NK-92 (cell line): ENCODE data around the gene ZNF774.
"Not testable (repeated sequence)": the region's sequence is repeated elsewhere in the genome, so short reads cannot be mapped to it uniquely, and the experiment has no call there.

ENCODE experiments used
- DNase-seq: peaks from one replicate; lab custom pipeline; 2025; ENCODE audit not compliant: unreplicated experiment; lab: John Stamatoyannopoulos, UW

ZNF774 gene

DNA sequence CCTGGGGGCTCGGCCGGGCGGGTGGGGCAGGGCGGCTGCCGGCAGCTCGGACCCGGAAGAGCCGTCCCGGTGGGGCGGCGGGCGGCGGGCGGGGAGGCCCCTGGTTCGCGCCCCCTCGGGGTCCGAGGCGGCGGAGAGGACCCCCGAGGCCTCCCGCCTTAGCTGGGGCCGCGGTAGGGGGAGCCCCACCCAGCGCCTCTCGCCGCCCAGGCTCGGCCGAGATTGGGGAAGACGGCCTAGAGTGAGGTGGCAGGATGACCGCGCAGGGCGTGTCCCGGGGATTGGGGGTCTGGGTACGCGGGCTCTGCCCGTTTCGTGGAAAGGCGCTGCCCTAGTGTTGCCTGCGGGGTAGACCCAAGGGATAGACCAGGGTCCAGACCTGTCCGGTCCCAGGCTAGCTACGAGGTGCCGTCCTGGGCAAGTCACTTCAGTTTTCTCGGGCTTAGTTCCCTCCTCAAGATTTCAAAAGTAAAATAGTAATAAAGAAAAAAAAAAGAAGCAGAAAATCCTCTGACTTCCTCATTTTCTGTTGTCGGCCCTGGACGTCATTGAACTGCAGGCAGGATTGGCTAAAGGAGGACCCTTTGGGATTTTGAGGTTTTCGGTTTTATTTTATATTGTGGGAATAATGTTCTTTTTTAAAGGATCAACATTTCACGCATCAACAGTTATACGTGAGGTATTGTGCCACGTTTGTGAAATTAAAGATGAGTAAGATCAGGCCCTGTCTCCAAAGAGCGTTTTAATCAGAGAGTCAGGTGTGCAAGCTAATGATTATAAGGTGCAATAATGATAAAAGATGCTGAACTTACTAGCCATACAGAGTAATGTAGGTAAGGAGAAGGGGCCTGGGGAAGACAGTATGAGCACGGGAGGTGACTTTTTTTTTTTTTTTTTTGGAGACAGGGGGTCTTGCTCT, 36.6 kb downstream of the ZNF774 start:
- no peak for DNase-seq

DNA sequence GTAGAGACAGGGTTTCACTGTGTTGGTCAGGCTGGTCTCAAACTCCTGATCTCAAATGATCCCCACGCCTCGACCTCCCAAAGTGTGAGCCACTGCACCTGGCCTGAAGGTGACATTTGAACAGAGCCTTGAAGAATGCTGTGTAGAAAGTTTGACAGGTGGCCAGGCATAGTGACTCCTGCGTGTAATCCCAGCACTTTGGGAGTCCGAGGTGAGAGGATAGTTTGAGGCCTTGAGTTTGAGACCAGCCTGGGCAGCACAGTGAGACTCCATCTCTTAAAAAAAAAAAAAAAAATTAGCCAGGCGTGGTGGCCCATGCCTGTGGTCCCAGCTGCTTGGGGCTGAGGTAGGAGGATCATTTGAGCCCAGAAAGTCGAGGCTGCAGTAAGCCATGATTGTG, 37.4 kb downstream of the ZNF774 start:
- DNase-seq: no peak

DNA sequence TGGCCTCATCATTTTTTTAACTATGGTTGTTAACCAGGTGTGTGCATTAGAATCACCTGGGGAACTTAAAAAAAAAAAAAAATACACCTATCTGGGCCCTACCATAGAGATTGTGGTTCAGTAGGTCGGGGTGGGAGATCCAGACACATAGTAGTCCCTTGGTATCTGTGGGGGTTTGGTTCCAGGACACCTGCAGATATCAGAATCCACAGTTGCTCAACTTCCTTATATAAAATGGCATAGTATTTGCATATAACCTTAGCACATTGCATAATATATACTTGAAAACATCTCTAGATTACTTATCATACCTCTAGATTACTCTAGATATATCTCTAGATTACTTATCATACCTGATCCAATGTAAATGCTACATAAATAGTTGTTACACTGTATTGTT, 41.0 kb downstream of the ZNF774 start:
- no peak for DNase-seq

DNA sequence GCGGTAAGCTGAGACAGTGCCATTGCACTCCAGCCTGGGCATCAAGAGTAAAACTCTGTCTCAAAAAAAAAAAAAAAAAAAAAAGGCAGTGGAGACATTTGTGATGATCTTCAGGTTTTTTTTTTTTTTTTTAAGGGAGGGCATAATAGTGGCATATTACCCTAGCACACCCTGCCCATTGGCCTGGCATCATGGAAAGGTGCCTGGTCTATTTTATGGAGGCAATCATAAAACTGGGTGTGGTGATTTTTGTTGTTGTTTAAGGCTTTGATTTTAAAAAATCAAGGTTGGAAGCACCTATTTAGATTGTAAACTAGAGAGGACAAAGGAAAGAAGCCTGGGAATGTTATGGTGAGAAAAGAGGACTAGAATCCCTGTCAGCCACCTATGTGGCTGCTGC, 42.0 kb downstream of the ZNF774 start:
- no peak for DNase-seq

DNA sequence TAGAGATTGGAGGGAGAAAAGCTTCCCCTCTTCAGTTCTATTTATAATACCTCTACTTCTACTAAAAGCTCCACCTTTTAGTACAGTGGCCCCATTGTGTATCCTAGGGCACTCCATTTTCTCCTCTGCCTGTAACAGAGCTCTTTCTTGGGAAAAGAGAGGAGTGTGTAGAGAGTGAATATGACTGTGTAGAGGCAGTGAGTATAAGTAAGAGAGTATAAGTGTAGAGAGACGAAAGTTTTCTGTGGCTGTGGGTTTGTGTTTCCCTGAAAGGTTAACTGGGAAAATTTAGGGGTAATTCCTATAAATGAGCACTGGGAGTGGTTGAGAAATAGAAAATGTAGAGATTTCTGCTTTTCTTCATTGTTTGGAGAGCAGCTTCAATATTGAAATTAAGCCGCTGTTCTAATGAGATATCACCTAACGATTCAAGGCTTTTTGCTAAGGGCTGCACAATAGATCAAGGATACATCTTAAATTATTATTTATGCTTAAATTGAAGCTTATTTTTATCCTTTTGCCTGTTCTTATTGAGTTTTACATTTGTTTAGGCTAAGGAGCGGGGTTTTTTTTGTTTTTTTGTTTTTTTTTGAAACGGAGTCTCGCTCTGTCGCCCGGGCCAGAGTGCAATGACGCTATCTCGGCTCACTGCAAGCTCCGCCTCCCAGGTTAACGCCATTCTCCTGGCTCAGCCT, 42.8 kb downstream of the ZNF774 start:
- DNase-seq: no peak

DNA sequence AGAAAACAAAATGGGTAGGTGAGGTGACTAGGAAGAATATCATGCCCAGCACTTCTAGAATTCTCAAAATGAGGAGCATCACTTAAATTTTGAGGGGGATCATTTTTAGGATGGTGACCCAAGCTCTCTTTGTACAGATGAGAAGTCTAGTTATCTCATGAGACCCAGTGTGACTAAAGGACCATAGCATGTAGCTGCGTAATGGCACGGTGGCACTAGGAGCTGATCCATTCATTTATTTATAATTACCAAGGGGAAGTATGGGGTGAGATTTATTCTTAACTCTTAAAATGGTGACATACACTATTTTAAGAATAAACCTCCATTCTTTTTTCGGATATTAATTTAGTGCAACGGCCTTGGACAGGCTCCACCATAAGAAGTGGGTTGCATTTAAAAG, 44.2 kb downstream of the ZNF774 start:
- no peak for DNase-seq

DNA sequence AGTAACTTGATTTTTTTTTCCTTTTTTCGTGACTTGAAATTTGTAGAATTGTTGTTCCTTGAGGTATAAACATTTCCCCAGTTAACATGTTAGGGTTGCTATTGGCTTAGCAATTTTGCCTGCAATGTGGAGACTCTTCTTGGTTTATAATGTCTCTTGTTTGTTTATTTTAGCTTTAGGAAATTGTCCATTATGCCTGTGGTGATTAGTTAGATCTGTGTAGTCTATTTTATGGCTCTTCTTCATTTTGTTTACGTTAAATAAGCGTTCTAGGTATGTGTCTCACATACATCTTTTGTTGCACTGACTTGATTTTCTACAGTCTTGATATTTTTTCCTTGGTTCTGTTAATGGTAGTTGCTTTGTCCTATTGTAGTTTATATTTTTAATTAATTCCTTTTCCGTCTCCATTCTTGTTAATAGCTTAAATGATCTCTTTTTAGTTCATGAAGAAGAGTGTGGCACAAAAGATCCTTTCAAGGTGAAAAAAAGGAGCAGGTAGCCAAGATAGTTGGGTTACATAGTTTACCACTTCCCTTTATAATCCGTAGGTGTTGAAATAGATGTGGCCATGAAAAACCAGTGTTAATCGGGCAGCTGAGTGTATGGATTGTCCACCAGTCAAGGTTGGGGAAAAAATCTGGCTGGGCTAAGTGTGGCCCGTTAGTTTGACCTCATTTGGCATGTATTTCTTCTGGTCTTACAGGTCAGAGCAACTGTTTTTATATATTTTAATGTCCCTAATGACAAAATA, 48.1 kb downstream of the ZNF774 start:
- no peak for DNase-seq

DNA sequence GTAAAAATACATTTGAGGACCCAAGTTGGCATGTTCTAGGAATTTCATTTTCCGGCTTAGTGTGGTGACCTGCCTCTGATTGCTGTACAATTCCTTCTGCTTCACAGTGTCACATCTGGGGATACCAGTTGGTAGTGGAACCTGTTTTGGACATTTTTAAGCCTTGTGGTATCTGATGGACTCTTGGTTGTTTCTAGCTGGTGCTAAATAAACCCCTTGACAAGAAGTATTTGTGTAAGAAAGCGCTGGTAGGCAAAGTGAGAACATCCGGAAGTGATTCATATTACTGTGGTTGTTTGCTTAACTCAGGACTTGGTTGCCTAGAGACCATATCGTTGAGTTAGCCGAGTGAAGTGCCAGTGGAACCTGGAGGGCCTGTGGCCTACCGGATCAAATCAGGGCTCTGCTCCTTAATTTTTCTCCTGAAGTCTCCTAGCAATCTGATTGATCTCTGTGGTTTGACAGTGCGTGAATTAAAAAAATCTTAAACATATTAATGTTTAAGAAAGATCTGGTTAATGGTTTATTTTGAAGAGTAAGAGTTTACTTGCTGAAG, 48.8 kb downstream of the ZNF774 start:
- DNase-seq: no peak

DNA sequence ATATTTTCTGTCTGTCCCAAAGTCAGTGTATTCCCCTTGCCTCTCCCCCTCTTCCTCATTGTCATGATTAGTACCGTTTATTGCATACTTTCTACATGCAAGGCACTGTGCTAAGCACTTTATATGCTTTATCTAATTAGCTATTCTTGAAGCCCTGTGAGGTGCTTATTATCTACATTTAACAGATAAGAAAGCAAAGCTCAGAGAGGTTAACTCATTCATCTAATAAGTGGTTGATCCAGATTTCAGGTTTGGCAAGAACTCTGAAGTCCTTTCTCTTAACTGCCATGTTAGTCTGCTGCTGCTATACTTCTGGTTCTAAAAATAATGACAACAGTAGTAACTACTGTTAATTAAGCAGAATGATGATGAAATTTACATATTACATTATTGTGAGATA, 49.4 kb downstream of the ZNF774 start:
- DNase-seq: no peak

DNA sequence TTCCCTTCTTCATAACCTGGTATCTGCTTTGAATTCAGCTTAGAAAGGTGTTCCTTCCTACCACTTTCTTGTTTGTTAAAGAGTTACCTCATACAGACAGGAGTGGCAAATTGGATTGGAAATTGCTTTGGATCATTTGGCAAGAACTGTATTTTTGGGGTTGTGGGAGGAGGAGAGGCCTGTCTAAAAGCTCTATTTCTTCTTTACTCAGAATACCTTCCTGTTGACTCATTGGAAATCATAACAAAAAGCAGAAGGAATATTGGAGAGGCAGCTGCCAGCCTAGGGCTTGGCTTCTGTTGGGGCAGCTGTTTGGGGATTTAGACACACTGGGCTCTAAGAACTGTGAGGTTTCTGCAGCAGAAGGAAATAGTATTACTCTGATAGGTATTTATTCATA, 50.1 kb downstream of the ZNF774 start:
- DNase-seq: no peak

DNA sequence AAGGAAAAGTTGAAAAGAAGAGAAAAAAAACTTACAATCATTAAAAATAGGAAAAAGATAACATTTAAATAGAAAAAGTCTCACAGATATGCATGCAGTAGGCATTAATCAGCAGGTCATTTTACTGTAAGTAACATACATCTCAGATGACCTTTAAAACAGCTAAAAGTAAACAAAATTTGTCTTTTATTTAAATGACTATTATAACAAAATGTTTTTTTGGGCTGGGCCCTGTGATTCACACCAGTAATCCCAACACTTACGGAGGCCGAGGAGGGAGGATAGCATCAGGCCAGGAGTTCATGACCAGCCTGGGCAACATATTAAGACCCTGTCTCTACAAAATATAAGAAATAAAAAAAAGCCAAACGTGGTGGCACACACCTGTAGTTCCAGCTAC, 50.7 kb downstream of the ZNF774 start:
- DNase-seq: no peak

DNA sequence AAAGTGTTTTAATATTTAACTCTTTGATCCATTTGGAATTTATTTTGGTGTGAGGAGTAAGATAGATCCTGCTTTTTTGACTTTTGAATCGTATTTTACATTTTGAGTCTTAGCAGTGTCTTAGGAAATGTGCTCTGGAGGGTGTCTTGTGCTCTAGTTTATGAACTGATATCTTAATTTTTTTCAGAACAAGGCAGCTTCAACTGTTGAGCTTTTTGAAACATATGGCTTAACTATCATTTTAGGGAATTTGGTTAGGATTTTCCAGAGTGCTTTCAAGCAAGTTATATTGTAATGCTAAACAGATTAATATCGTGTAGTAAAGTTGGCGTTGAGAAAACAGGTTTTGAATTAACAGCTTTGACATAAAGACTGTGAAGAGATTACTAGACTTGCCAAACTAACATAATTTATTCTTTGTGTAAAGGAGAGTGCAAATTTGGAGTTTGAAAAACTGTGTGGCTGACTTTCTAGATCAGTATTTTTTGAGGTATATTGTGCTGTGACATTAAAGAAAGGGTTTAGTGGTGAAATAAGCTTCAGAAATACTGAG, 53.0 kb downstream of the ZNF774 start:
- no peak for DNase-seq

DNA sequence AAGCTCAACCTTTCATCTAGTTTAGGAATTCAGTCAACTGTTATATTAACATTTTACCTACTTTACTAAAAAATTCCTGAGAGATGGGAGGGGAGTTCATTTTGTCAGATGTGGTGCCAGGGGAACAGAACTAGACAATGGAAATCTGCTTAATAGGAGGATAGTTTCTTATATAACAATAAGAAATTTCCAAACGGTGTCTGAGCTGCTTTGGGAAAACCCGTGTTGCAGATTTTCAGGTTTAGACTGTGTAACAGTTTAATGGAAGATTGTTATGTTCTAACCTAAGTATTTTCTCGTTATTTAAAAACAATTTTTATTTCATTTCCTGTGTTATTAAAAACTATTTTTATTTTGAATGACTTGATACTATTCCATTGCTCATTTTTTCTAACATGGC, 55.3 kb downstream of the ZNF774 start:
- DNase-seq: no peak

DNA sequence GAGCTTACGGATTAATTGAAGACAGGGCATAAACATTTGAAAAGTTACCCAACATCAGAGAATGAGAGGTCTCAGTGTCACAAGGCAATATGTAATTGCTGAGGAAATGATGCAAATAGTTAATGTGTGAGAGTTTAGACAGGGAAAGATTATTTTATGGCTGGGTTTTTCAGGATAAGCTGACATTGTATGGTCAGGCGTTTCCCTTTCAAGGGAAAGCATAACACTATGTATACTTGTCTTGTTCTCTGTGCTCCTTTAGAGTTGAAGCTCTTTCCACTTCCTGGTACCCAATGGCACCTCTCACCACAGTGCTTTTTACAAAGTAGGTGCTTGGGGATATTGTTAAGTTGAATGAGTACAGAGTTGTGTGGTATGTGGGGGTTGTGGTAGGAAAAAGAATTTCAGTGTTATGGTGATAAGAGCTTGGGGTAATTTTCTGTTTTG, 55.8 kb downstream of the ZNF774 start:
- no peak for DNase-seq

DNA sequence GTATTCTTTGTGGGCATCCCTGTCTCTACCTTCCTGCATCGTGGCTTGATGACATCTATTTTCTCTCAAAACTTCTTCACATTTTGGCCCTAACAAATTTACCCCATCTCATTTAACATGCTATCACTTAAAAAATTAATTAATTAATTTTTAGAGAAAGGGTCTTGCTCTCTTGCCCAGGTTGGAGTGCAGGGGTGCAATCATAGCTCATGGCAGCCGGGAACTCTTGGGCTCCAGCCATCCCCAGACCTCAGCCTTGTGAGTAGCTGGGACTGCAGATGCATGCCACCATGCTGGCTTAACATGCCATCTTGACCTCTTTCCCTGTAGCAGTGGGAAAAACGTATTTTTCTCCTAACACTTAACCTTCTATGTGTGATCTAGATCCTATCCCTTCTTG, 56.6 kb downstream of the ZNF774 start:
- DNase-seq: no peak

DNA sequence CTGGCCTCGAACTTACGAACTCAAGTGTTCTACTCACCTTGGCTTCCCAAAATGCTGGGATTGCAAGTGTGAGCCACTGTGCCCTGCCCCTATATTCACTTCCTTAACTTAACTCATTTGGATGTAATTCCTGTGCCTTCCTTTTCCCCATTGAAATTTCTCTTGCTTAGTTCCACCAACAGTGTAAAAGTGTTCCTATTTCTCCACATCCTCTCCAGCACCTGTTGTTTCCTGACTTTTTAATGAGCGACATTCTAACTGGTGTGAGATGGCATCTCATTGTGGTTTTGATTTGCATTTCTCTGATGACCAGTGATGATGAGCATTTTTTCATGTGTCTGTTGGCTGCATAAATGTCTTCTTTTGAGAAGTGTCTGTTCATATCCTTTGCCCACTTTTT, 57.5 kb downstream of the ZNF774 start:
- DNase-seq: not testable (repeated sequence)

DNA sequence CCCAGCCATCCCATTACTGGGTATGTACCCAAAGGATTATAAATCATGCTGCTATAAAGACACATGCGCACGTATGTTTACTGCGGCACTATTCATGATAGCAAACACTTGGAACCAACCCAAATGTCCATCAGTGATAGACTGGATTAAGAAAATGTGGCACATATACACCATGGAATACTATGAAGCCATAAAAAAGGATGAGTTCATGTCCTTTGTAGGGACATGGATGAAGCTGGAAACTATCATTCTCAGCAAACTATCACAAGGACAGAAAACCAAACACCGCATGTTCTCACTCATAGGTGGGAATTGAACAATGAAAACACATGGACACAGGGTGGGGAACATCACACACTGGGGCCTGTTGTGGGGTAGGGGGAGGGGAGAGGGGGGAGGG, 58.2 kb downstream of the ZNF774 start:
- not testable (repeated sequence) for DNase-seq

DNA sequence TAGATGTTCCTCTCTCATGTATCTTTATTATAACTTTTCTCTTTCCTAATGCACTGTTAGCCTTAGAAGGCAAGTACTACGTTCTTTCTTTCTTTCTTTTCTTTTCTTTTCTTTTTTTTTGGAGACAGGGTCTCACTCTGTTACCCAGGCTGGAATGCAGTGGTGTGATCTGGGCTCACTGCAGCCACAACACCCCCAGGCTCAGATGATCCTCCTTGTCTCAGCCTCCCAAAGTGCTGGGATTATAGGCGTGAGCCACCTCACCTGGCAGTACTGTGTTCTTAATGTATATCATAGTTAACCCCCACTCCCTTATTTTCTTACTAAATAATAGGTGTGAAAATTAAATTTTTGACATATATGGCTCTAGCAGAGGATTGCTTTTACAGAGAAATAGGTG, 59.1 kb downstream of the ZNF774 start:
- DNase-seq: no peak
